ENCODE measurements around the gene CRYL1.

- TF ChIP-seq CTCF (IDR thresholded peaks at IDR 0.05; ENCODE audit: low read length) (no peak), EZH2 (optimal IDR thresholded peaks at IDR 0.05; ENCODE audit: low read depth, low read length) (no peak), EZH2phosphoT487 (IDR thresholded peaks at IDR 0.05; ENCODE audit: low read length) (no peak)
These were observed 162.1 kb downstream of the CRYL1 start for GRCh38 chr13:20363603-20364002.

Measured in MM.1S (cell line).